ENCODE measurements around the gene RUBCNL. TPM values are rescaled to one million over a fixed set of nuclear protein-coding genes. Genes with fewer than 3 reads are reported as not detected.

RUBCNL gene
- total RNA-seq, 1 experiment from 2014 or later, result 0.42 TPM

DNA sequence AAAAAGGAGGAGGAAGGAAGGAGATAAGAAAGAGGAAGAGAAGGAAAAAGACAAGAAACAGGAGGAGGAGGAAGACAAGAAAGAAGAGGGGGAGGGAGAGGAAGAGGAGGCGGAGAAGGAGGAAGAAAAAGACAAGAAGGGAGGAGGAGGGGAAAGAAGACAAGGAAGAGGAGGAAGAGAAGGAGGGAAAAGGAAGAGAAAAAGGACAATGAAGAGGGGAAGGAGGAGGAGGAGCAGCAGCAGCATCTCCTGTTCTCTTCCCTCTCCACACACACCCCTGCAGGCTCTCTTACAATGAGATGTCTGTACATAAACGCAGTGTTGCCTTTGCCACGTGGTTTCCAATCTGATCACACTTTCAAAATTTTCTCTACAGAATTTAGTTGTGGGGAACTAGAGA lies 66.6 kb downstream of the RUBCNL start:
- ChIA-PET POLR2A (no interaction called here), CTCF (interaction anchor here (1.6 kb wide), 1 partner anchor 160 kb away, joined by 6 read pairs; no protein-coding TSS in a partner anchor), RAD21 (ENCODE audit: low non-redundant PET in 1 of 2, low total read pairs in 2 of 2, uncharacterized antibody in 2 of 2, unreplicated experiment in 2 of 2) (no interaction called here)
- Histone ChIP-seq H3K4me3 (replicated peaks in 1 of 2; ENCODE audit: low read depth in 1 of 2, low read length in 2 of 2) (no peak overlapping the region), H3K9ac (ENCODE audit: low read length) (no peak overlapping the region), H3K27me3 (ENCODE audit: insufficient read depth, low read length) (no peaks in the 10 kb centered on the region), H2AFZ (ENCODE audit: low read depth, low read length, poor library complexity, severe bottlenecking) (no peak overlapping the region), H3K27ac (ENCODE audit: low read depth, low read length) (no peak overlapping the region), H3K9me3 (ENCODE audit: control insufficient read depth in 1 of 2, insufficient read depth in 1 of 2, low read depth in 1 of 2, low read length in 2 of 2) (no peaks in the 10 kb centered on the region), H3K36me3 (ENCODE audit: control insufficient read depth in 1 of 2, insufficient read depth in 2 of 2, low read length in 2 of 2) (no peaks in the 10 kb centered on the region), H3K4me1 (ENCODE audit: control insufficient read depth in 1 of 2, insufficient read depth in 2 of 2, low read length in 2 of 2) (no peaks in the 10 kb centered on the region), H3K4me2 (ENCODE audit: low read length) (no peak overlapping the region), H3K9me2 (ENCODE audit: insufficient read depth) (no peaks in the 10 kb centered on the region), H4K20me1 (ENCODE audit: insufficient read depth) (no peaks in the 10 kb centered on the region), H3K79me2 (ENCODE audit: insufficient read depth, low read length) (no peaks in the 10 kb centered on the region)
- DNase-seq (ENCODE audit: low read depth, low spot score) (no peak), ATAC-seq (no peak)
- TF ChIP-seq SIN3A (IDR thresholded peaks at IDR 0.05; ENCODE audit: low read depth), result no peak
- TF ChIP-seq, protein P1, sequence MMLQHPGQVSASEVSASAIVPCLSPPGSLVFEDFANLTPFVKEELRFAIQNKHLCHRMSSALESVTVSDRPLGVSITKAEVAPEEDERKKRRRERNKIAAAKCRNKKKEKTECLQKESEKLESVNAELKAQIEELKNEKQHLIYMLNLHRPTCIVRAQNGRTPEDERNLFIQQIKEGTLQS (IDR thresholded peaks at IDR 0.05), result no peak
- TF ChIP-seq EGR1 (IDR thresholded peaks at IDR 0.05; ENCODE audit: low read depth), result no peak
- TF ChIP-seq ELF1 (IDR thresholded peaks at IDR 0.05; ENCODE audit: borderline replicate concordance, low read depth), result no peak
- no peak for TF ChIP-seq ZNF274 (IDR thresholded peaks at IDR 0.05; ENCODE audit: low read depth, low read length)
- no peak for TF ChIP-seq CEBPB (IDR thresholded peaks at IDR 0.05; ENCODE audit: low read depth)
- no peak for TF ChIP-seq CBX3 (IDR thresholded peaks at IDR 0.05; ENCODE audit: low read depth)
- TF ChIP-seq, protein P2, sequence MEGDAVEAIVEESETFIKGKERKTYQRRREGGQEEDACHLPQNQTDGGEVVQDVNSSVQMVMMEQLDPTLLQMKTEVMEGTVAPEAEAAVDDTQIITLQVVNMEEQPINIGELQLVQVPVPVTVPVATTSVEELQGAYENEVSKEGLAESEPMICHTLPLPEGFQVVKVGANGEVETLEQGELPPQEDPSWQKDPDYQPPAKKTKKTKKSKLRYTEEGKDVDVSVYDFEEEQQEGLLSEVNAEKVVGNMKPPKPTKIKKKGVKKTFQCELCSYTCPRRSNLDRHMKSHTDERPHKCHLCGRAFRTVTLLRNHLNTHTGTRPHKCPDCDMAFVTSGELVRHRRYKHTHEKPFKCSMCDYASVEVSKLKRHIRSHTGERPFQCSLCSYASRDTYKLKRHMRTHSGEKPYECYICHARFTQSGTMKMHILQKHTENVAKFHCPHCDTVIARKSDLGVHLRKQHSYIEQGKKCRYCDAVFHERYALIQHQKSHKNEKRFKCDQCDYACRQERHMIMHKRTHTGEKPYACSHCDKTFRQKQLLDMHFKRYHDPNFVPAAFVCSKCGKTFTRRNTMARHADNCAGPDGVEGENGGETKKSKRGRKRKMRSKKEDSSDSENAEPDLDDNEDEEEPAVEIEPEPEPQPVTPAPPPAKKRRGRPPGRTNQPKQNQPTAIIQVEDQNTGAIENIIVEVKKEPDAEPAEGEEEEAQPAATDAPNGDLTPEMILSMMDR (IDR thresholded peaks at IDR 0.05 in 2 of 3, conservative IDR thresholded peaks at IDR 0.05 in 1 of 3; ENCODE audit: borderline replicate concordance in 1 of 3, insufficient read depth in 1 of 3, low read depth in 2 of 3, low read length in 2 of 3), result no peak
- no peak for TF ChIP-seq EZH2phosphoT487 (IDR thresholded peaks at IDR 0.05; ENCODE audit: borderline replicate concordance)
- intact Hi-C loops (cut with micrococcal nuclease), result loop anchor here (2.0 to 10.0 kb wide), 2 partner anchors 174 to 696 kb away; no protein-coding TSS in a partner anchor
- no TSS peak for BruUV-seq (replicated peaks)
